GM12878 (cell line): Measurements from ENCODE around the gene OTOF.

ENCODE experiments used
- CBX5 ChIP-seq: sonication (generic); IDR thresholded peaks from 2 replicates; pipeline ENCODE4 v1.6.1; 2016; ENCODE audit warnings: low read depth, moderate library complexity, mild to moderate bottlenecking, inconsistent platforms
- CREB1 ChIP-seq: IDR thresholded peaks from 2 replicates; pipeline ENCODE4 v1.6.1; 2012; ENCODE audit warnings: low read depth, mild to moderate bottlenecking, inconsistent platforms
- EGR1 ChIP-seq, 2 experiments: IDR thresholded peaks; 1 replicate in 1 of 2; 2 replicates in 1 of 2; pipeline ENCODE4 v1.6.1; 2011 to 2012; ENCODE audit warnings: low read depth in 2 of 2, low read length in 2 of 2, borderline replicate concordance in 1 of 2, mild to moderate bottlenecking in 1 of 2, moderate library complexity in 1 of 2
- SMAD5 ChIP-seq: IDR thresholded peaks from 2 replicates; pipeline ENCODE4 v1.6.1; 2016; ENCODE audit warnings: antibody characterized with exemption, low read depth
- STAT1 ChIP-seq: fragments of 450-650 bp; conservative IDR thresholded peaks from 2 replicates; pipeline ENCODE4 v1.6.1; 2014; ENCODE audit warnings: antibody characterized with exemption, mild to moderate bottlenecking
- SUZ12 ChIP-seq: fragments of 200-600 bp; sonication (generic); IDR thresholded peaks from one replicate; pipeline ENCODE4 v1.6.1; 2018; ENCODE audit warnings: antibody characterized with exemption, mild to moderate bottlenecking; ENCODE audit not compliant: unreplicated experiment
- TAF1 ChIP-seq: IDR thresholded peaks from 2 replicates; pipeline ENCODE4 v1.6.1; 2011; ENCODE audit warnings: mild to moderate bottlenecking, low read depth, low read length, borderline replicate concordance
- TF ChIP-seq, protein P1 (sequence below), 3 experiments: IDR thresholded peaks in 2 of 3; conservative IDR thresholded peaks in 1 of 3; 2 replicates each; pipeline ENCODE4 v1.5.1; 2011; ENCODE audit warnings: low read depth in 3 of 3, low read length in 3 of 3, mild to moderate bottlenecking in 3 of 3, control low read depth in 2 of 3, moderate library complexity in 2 of 3, inconsistent platforms in 1 of 3, mixed read lengths in 1 of 3; ENCODE audit not compliant: control insufficient read depth in 2 of 3, insufficient read depth in 1 of 3; ENCODE audit errors: extremely low read depth in 1 of 3

DNA sequence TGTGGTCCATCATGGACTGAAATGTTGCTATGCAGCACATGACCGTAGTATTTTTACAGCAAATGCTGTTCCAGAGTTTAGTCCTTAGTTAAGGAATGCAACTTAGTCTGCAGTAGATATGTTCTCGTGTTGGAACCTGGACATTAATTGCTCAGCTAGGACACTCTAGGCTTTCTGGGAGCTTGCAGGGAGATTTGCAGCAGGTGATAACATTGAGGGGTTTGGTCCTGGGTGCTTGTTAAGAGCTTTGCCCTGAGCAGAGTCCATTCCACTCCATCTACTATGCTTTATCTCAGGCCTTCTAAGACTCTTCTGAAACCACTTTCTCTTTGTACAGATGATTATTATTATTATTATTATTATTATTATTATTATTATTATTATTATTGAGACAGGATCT lies 49.1 kb downstream of the OTOF start:
- TF ChIP-seq STAT1 (no peak), TAF1 (no peak), SMAD5 (no peak), EGR1 (IDR thresholded peaks at IDR 0.05; ENCODE audit: borderline replicate concordance in 1 of 2, low read depth in 2 of 2, low read length in 2 of 2) (no peak), SUZ12 (no peak), CBX5 (no peak), CREB1 (no peak)
- TF ChIP-seq, protein P1, sequence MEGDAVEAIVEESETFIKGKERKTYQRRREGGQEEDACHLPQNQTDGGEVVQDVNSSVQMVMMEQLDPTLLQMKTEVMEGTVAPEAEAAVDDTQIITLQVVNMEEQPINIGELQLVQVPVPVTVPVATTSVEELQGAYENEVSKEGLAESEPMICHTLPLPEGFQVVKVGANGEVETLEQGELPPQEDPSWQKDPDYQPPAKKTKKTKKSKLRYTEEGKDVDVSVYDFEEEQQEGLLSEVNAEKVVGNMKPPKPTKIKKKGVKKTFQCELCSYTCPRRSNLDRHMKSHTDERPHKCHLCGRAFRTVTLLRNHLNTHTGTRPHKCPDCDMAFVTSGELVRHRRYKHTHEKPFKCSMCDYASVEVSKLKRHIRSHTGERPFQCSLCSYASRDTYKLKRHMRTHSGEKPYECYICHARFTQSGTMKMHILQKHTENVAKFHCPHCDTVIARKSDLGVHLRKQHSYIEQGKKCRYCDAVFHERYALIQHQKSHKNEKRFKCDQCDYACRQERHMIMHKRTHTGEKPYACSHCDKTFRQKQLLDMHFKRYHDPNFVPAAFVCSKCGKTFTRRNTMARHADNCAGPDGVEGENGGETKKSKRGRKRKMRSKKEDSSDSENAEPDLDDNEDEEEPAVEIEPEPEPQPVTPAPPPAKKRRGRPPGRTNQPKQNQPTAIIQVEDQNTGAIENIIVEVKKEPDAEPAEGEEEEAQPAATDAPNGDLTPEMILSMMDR (IDR thresholded peaks at IDR 0.05 in 2 of 3, conservative IDR thresholded peaks at IDR 0.05 in 1 of 3; ENCODE audit: control insufficient read depth in 2 of 3, extremely low read depth in 1 of 3, insufficient read depth in 1 of 3, low read depth in 3 of 3, low read length in 3 of 3), result no peak
